ENCODE results near the gene NELL1.
"Not testable (repeated sequence)": the region's sequence is repeated elsewhere in the genome, so short reads cannot be mapped to it uniquely, and the experiment has no call there.

Gene NELL1

GRCh38 chr11:20762116-20762844 is 92.9 kb downstream of the NELL1 start:
- no peak for DNase-seq (ENCODE audit: low read depth in 2 of 3, low spot score in 2 of 3)

GRCh38 chr11:20762980-20763379 is 93.6 kb downstream of the NELL1 start:
- no peak for DNase-seq (ENCODE audit: low read depth in 2 of 3, low spot score in 2 of 3)

GRCh38 chr11:20770414-20770946 is 101.1 kb downstream of the NELL1 start:
- DNase-seq (ENCODE audit: low read depth in 2 of 3, low spot score in 2 of 3): no peak

DNA sequence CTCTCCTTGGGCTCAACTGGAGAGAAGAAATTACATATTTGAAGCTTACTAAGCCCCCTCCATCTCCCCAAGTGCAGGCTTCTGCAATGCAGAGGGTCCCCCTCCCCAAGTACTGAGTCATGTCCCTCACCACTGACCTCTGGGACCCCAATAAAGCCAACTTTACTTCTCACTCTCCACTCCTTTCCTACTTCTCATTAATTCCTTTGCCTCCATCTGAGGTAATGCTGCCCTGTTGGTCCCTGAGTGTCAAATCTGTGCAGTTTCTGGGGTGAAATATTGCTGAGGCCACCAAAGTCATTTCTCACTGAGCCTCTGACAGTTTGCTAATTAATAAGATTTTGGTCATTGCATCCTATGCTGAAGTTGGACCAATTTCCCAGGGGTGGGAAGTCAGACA is 101.6 kb downstream of the NELL1 start:
- no peak for DNase-seq (ENCODE audit: low read depth in 2 of 3, low spot score in 2 of 3)

DNA sequence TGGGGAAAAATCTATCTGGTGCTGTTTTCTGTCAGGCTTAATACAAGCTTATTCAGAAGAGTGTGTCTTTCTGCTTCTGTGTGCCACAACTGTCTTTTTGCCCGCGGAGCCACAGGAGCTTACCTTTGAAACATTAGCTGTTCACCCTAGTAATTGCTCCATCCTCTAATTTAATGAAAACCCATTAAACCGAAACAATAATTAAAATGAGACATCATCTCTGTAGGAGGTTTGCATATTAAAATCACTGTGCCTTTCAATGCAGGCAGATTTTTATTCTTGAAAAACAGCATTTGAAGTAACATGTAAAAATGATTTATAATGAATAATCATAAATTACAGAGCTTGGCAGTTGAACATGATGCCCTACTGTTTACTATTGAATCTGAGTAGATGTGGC is 102.3 kb downstream of the NELL1 start:
- no peak for DNase-seq (ENCODE audit: low read depth in 2 of 3, low spot score in 2 of 3)

GRCh38 chr11:20775331-20775730 is 105.9 kb downstream of the NELL1 start:
- no peak for DNase-seq (ENCODE audit: low read depth in 2 of 3, low spot score in 2 of 3)

DNA sequence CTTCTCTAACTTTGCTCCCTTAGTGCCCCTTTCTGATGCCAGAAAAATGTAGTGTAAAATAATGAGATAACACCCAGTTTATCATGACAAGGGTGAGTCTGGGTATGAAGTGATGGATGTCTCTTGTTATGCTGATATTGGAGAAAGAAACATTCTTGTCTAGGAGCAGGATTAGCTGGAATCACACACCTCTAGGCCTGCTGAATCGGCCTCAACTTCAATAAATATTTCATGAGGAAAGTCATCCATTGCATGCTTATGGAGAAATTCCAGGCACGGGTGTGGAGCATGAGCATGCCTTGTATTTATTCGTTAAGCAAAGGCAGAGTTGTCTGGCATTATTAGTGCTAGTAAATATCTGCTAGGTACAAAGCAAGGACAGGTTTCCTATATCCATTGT is 113.4 kb downstream of the NELL1 start:
- DNase-seq (ENCODE audit: low read depth in 2 of 3, low spot score in 2 of 3): no peak

GRCh38 chr11:20783220-20783619 is 113.8 kb downstream of the NELL1 start:
- no peak for DNase-seq (ENCODE audit: low read depth in 2 of 3, low spot score in 2 of 3)

GRCh38 chr11:20790622-20791021 is 121.2 kb downstream of the NELL1 start:
- no peak for DNase-seq (ENCODE audit: low read depth in 2 of 3, low spot score in 2 of 3)

- no peak for DNase-seq (ENCODE audit: low read depth in 2 of 3, low spot score in 2 of 3)
Observed at GRCh38 chr11:20795005-20795404, 125.6 kb downstream of the NELL1 start.

DNA sequence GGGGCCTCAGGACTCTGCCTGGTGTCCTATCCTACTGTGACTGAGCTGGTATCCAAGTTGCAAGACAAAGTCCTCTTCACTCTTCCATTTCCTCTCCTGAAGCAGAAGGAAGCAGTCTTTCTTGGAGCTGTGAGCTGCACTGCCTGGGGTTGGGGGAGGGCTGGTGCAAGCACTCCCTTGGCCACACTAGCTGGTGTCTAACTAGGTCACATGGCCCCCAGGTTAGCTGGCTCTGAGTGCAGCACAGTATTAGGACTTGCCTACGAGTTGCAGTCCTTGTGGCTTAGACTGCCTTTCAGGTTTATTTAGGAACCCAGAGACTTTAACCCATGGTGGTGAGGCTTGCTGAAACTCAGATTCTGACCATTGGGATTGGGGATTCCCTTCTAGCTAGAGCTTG is 138.9 kb downstream of the NELL1 start:
- DNase-seq (ENCODE audit: low read depth in 2 of 3, low spot score in 2 of 3): no peak

DNA sequence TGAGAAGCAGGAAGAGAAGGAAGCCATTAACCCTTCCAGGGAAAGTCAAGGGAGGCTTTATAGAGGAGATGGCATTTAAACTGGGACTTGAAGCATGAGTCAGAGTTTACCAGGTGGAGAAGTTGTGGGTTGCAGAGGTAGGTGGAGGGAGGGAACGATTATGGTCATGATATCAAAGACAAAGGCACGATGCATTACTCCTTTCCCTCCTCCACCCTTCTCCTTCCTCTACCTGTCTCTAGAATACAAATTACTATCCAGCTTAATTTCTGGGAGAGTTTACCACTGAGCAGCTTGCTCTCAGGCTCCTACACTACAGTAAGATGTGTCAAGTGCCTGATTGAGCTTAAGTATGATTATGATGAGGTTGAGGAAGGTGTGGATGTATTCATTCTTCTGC is 151.7 kb downstream of the NELL1 start:
- DNase-seq (ENCODE audit: low read depth in 2 of 3, low spot score in 2 of 3): no peak

- DNase-seq (ENCODE audit: low read depth in 2 of 3, low spot score in 2 of 3): no peak
Observed at GRCh38 chr11:20821470-20821869, 152.1 kb downstream of the NELL1 start.

DNA sequence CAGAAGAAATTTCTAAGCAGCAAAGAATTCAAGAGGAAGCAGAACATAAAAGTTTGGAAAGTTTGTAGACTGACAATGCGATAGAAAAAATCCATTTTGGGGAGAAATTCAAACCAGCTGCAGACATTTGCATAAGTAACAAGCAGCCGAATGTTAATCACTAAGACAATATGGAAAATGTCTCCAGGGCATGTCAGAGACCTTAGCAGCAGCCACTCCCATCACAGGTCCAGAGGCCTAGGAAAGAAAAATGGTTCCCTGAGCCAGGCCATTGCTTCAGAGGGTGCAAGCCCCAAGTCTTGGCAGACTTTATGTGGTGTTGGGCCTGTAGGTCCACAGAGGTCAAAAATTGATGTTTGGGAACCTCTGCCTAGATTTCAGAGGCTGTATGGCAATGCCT is 155.4 kb downstream of the NELL1 start:
- no peak for DNase-seq (ENCODE audit: low read depth in 2 of 3, low spot score in 2 of 3)

DNA sequence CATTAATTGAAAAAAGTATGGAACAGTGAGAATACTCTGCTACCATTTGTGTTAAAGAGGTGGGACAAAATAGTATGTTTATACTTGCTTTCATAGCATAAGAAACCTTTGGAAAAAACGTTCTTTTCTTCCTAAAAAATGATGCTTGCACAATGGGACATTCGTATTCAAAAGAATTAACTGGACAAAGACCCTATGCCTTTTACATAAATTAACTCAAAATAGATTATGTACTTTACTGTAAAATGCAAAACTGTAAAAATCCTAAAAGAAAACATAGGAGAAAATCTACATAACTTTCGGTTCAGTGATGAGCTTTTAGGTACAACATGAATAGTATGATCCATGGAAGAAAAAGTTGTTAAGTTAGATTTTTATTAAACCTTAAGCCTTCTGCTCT is 166.2 kb downstream of the NELL1 start:
- no peak for DNase-seq (ENCODE audit: low read depth in 2 of 3, low spot score in 2 of 3)

GRCh38 chr11:20839231-20839630 is 169.8 kb downstream of the NELL1 start:
- DNase-seq (ENCODE audit: low read depth in 2 of 3, low spot score in 2 of 3): no peak

DNA sequence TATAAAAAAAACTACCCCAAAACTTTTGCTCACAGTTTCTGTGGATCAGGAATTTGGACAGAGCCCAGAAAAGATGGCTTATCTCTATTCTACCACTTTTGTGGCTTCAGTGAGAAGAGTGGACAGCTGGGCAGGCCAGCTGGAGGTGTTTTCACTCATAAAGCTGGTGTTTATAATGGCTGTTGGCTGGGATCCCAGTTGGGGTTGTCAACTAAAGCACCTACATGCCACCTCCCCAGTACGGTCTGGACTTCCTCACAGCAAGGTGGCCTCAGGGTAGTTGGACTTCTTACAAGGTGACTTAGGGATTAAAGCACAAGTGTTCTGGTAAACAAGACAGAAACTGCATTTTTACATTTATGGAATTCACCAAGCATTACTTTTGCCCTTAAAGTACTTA is 171.0 kb downstream of the NELL1 start:
- DNase-seq (ENCODE audit: low read depth in 2 of 3, low spot score in 2 of 3): no peak

DNA sequence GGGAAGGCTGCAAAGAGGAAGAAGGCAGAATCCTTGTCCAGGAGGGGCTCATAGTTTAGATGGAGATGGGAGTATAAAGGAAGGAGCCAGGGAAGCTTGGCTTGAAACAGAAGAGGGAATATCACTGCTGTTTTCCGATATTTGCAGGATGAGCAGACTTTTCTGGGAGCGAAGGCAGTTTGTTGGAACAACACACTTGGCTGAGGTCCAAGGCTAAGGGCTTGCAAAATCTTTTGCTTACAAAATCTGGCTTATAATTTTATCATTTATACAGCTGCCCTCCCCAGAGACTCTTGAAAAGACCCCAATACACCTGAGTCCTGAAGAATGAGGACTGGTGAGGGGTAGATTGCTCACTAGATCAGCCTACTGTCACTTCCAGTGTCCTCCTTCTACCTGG is 174.8 kb downstream of the NELL1 start:
- DNase-seq (ENCODE audit: low read depth in 2 of 3, low spot score in 2 of 3): no peak

DNA sequence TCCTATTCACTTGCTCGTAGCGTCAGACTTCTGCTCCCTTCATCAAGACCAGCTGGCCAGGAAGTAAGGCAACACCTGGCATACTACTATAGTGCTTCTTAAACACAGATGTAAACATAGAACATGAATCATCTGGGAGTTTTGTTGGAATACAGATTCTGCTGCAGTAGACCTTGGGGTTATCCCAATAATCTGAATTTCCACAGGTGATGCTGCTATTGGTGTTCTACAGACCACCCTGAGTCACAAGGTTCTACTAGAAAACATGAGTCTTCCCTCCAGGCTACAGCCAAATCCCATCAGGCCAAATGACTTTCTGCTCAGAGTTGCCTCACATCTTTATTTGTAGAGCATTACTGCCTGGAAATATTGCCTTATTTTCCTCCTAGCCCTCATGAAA is 175.2 kb downstream of the NELL1 start:
- DNase-seq (ENCODE audit: low read depth in 2 of 3, low spot score in 2 of 3): no peak

DNA sequence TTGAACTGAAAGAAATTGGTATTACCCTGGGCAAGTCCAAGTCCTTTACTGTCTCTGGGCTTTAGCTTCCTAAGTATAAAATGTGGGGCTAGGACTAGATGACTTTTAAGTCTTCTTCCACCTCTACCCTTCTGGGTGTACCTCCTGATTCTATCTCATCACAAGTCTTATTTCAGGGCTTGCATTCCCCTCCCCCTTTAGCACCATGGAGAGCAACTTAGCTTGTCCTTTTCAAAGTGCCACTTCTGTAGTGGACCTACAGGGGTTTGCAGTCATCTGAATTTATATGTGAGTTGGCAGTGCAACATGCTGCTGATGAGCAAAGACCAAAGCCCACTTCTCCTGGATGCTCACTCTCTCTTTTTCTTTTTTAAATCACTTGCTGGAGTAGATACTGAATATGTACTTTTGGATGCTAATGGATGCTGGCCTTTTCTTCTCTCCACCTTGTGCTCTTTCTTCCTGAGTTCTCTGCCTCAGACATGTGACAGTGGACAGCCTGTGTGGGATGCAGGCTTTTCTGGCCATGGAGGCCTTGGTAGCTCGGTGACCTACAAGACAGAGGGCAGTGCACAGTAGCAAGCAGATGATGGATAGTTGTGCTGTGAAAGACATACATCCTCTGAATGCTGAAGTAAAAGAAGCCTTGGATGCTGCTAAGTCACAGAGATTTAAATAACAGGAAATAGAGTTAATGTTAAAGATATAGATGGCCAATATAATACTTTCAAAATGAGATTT is 185.0 kb downstream of the NELL1 start:
- DNase-seq (ENCODE audit: low read depth in 2 of 3, low spot score in 2 of 3): no peak

DNA sequence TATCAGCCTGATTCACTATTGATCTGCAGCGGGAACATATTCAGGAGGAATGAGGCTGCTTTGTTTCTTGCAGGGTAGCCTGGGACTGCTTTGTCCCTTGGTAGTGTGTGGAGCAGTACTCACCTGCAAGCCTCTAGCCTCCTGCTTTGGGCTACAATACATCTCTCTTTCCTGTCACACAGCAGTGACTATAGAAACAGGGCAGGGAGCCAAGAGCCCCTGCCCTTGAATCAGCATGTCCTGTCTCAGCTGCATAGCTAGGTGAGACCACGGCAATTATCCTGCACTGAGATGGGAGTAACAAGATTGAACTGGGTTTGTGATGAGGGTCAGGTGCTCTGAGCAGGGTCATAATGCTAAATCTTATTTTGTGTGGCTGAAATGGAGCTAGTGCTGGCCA is 191.9 kb downstream of the NELL1 start:
- no peak for DNase-seq (ENCODE audit: low read depth in 2 of 3, low spot score in 2 of 3)

DNA sequence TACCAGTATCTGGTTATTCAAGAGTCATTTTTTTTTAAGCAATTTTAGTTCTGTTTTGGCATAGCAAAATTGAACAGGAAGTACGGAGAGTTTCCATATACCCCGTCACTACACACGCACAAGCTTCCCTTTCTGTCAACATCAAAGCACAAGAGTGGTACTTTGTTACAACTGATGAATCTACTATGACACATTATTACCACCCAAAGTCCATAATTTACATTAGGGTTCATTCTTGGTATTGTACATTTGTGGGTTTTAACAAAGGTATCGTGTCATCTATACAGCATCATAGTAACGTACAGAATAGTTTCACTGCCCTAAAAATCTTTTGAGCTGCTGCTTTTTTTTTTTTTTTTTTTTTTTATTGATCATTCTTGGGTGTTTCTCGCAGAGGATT is 192.9 kb downstream of the NELL1 start:
- not testable (repeated sequence) for DNase-seq (ENCODE audit: low read depth in 2 of 3, low spot score in 2 of 3)

DNA sequence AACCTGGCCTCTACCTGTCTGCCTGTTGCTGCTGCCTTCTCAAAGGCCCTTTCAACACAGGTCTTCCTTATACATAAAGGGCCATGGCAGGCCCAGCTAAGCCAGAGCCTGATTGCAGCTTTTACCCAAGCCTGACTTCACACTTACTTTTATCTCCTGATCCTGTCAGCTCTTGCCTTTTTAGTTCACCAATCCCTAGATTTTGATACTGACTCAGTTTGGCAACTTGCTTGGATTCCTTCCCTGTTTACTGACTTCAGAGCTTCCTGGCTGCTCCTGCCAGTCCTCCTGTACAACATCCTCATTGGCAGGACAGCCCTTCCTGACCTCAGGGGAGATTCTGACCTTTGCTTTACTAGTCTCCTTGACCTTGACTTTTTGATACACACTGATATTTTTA is 195.2 kb downstream of the NELL1 start:
- DNase-seq (ENCODE audit: low read depth in 2 of 3, low spot score in 2 of 3): no peak

Measured in activated CD8-positive, alpha-beta memory T cell treated with anti-CD3 and anti-CD28 coated beads for 48 hours (primary cell).